Heart left ventricle (tissue), 13 donors: Measurements from ENCODE around the gene IL11.

Experiments
- POLR2A ChIP-seq, 2 donors: fragments of 450-650 bp; IDR thresholded peaks; one replicate each; pipeline ENCODE4 v1.6.1; 2017; ENCODE audit warnings: antibody characterized with exemption in 2 of 2, mild to moderate bottlenecking in 2 of 2, moderate library complexity in 2 of 2
- TF ChIP-seq, protein P1 (sequence below), 12 donors: fragments of 200-600 bp; sonication (generic) in 4 of 12; IDR thresholded peaks; one replicate each; pipeline versions ENCODE4 v1.5.0 to v1.8.0; 2018 to 2022; ENCODE audit warnings: antibody characterized with exemption in 12 of 12, mild to moderate bottlenecking in 5 of 12
- donor health status: ischemic (EF 13 %, LVEDD 7.1; RV severe dilation, severe dysfunction).
- donor health status: DM: no; HTN: yes; CAD: no.
- donor health status: DM: no; HTN: no; CAD: no.
- donor health status: ischemic (EF 25% LVEDD 6.9; RV normal size, moderate dysfunction).
- donor health status: ischemic (EF 25% LVEDD 5.7; RV mildly dilated, moderate dysfunction).
- donor health status: ischemic (EF 35%, LVEDD 5.7; RV mildly dilated, moderate dysfunction).
- donor health status: nonischemic (EF 11% LVEDD 7.7; RV severe dilation, severe dysfunction).
- donor health status: DM: yes; HTN: yes; CAD: no.
- donor health status: PGD.
- donor health status: ischemic (EF 29% LVEDD 5.4; RV normal size, mild dysfunction).
- donor health status: nonischemic (EF 23%, LVEDD 6.1; RV moderate dilation, normal function).

GRCh38 chr19:55353356-55353802 is 16.9 kb downstream of the IL11 start:
- TF ChIP-seq POLR2A (IDR thresholded peaks at IDR 0.05): no peak
- TF ChIP-seq, protein P1, sequence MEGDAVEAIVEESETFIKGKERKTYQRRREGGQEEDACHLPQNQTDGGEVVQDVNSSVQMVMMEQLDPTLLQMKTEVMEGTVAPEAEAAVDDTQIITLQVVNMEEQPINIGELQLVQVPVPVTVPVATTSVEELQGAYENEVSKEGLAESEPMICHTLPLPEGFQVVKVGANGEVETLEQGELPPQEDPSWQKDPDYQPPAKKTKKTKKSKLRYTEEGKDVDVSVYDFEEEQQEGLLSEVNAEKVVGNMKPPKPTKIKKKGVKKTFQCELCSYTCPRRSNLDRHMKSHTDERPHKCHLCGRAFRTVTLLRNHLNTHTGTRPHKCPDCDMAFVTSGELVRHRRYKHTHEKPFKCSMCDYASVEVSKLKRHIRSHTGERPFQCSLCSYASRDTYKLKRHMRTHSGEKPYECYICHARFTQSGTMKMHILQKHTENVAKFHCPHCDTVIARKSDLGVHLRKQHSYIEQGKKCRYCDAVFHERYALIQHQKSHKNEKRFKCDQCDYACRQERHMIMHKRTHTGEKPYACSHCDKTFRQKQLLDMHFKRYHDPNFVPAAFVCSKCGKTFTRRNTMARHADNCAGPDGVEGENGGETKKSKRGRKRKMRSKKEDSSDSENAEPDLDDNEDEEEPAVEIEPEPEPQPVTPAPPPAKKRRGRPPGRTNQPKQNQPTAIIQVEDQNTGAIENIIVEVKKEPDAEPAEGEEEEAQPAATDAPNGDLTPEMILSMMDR (IDR thresholded peaks at IDR 0.05): no peak
